SK-N-SH (cell line): Measurements from ENCODE around the gene LGALS8. TPM values are rescaled to one million over a fixed set of nuclear protein-coding genes. Genes with fewer than 3 reads are reported as not detected.

ENCODE experiments used
- CTCF ChIA-PET: fragments of 300-600, 350-600 bp; formaldehyde crosslinking; extraction: SDS; loops from one replicate; lab custom pipeline; 2021; lab: Yijun Ruan, JAX
- POLR2A ChIA-PET: fragments of 350-600 bp; sonication (Branson Sonifier 250); formaldehyde crosslinking; extraction: SDS; loops from one replicate; lab custom pipeline; 2020; ENCODE audit warnings: antibody characterized with exemption, inconsistent platforms; lab: Yijun Ruan, JAX
- DNase-seq: peaks from one replicate; pipeline ENCODE4 v3.0.0; 2012
- H2AFZ ChIP-seq: fragments of 200-600 bp; sonication (generic); 2 replicates; pipeline ENCODE4 v1.8.1; 2016; ENCODE audit warnings: antibody characterized with exemption, mild to moderate bottlenecking, low read depth
- H3F3A ChIP-seq: fragments of 200-600 bp; sonication (generic); replicated peaks from 2 replicates; pipeline ENCODE3; 2016; ENCODE audit warnings: antibody characterized with exemption, mild to moderate bottlenecking; ENCODE audit not compliant: insufficient read depth
- H3K27ac ChIP-seq, 2 experiments: fragments of 200-500 bp in 1 of 2; fragments of 200-600 bp in 1 of 2; sonication (Bioruptor generic) in 1 of 2; sonication (generic), shearing (Covaris generic) in 1 of 2; 2 replicates each; pipeline versions ENCODE4 v1.5.1 to v1.6.1; 2014 to 2016; ENCODE audit warnings: low read depth in 2 of 2, inconsistent platforms in 1 of 2, low read length in 1 of 2, mild to moderate bottlenecking in 1 of 2, mixed read lengths in 1 of 2
- H3K27me3 ChIP-seq: fragments of 200-600 bp; sonication (generic), shearing (Covaris generic); 2 replicates; pipeline ENCODE4 v1.6.1; 2016; ENCODE audit warnings: mixed run types; ENCODE audit not compliant: insufficient read depth
- H3K36me3 ChIP-seq, 2 experiments: fragments of 200-500 bp in 1 of 2; fragments of 200-600 bp in 1 of 2; sonication (Bioruptor generic) in 1 of 2; sonication (generic) in 1 of 2; replicated peaks in 1 of 2; 2 replicates each; pipeline versions ENCODE3 to v1.5.1; 2014 to 2016; ENCODE audit warnings: low read length in 1 of 2, mild to moderate bottlenecking in 1 of 2; ENCODE audit not compliant: insufficient read depth in 2 of 2, control insufficient read depth in 1 of 2
- H3K4me1 ChIP-seq, 2 experiments: fragments of 200-500 bp in 1 of 2; fragments of 200-600 bp in 1 of 2; sonication (Bioruptor generic) in 1 of 2; sonication (generic), shearing (Covaris generic) in 1 of 2; 2 replicates each; pipeline versions ENCODE4 v1.5.1 to v1.6.1; 2014 to 2016; ENCODE audit warnings: low read depth in 1 of 2, low read length in 1 of 2, mixed run types in 1 of 2; ENCODE audit not compliant: insufficient read depth in 2 of 2, control insufficient read depth in 1 of 2
- H3K4me2 ChIP-seq: fragments of 200-600 bp; sonication (generic), shearing (Covaris generic); 2 replicates; pipeline ENCODE4 v1.6.1; 2017; ENCODE audit warnings: mixed run types
- H3K4me3 ChIP-seq, 2 experiments: fragments of 200-500 bp in 1 of 2; fragments of 200-600 bp in 1 of 2; sonication (Bioruptor generic) in 1 of 2; sonication (generic), shearing (Covaris generic) in 1 of 2; 2 replicates each; pipeline versions ENCODE4 v1.5.1 to v1.8.1; 2014 to 2016; ENCODE audit warnings: low read depth in 2 of 2, inconsistent platforms in 1 of 2, low read length in 1 of 2, mild to moderate bottlenecking in 1 of 2, mixed read lengths in 1 of 2, moderate library complexity in 1 of 2
- H3K79me2 ChIP-seq: fragments of 200-600 bp; sonication (generic); 2 replicates; pipeline ENCODE4 v1.8.1; 2017; ENCODE audit warnings: mild to moderate bottlenecking; ENCODE audit not compliant: insufficient read depth
- H3K9ac ChIP-seq: fragments of 200-600 bp; sonication (generic); 2 replicates; pipeline ENCODE4 v1.6.1; 2017; ENCODE audit warnings: mixed run types
- H3K9me2 ChIP-seq: fragments of 200-600 bp; sonication (generic); 2 replicates; pipeline ENCODE4 v1.6.1; 2017; ENCODE audit warnings: mixed run types
- H3K9me3 ChIP-seq: fragments of 200-600 bp; sonication (generic); 2 replicates; pipeline ENCODE4 v1.6.1; 2017; ENCODE audit warnings: mixed run types, mild to moderate bottlenecking, moderate library complexity
- H4K20me1 ChIP-seq: fragments of 200-600 bp; sonication (generic); 2 replicates; pipeline ENCODE4 v1.6.1; 2017; ENCODE audit warnings: mild to moderate bottlenecking, mixed run types; ENCODE audit not compliant: insufficient read depth
- CHD2 ChIP-seq: fragments of 150-350 bp; IDR thresholded peaks from 2 replicates; pipeline ENCODE4 v1.6.1; 2018; ENCODE audit warnings: low read length; ENCODE audit not compliant: partially characterized antibody
- CTCF ChIP-seq: fragments of 200-600 bp; sonication (generic); IDR thresholded peaks from 2 replicates; pipeline ENCODE4 v1.6.1; 2017; ENCODE audit warnings: antibody characterized with exemption, mild to moderate bottlenecking, moderate library complexity
- EZH2phosphoT487 ChIP-seq: fragments of 200-600 bp; sonication (generic); IDR thresholded peaks from 2 replicates; pipeline ENCODE4 v1.6.1; 2017; ENCODE audit warnings: low read depth, mixed run types, mild to moderate bottlenecking, antibody characterized with exemption, moderate library complexity, borderline replicate concordance
- FOSL2 ChIP-seq: IDR thresholded peaks from 2 replicates; pipeline ENCODE4 v1.4.0; 2012; ENCODE audit warnings: low read depth, mild to moderate bottlenecking, moderate library complexity, borderline replicate concordance
- FOXJ3 ChIP-seq: sonication (generic); formaldehyde crosslinking; IDR thresholded peaks from 2 replicates; pipeline ENCODE4 v1.5.1; 2020; ENCODE audit warnings: mild to moderate bottlenecking, missing genetic modification reagents
- GABPA ChIP-seq: IDR thresholded peaks from 2 replicates; pipeline ENCODE4 v1.4.0; 2012; ENCODE audit warnings: low read depth, mild to moderate bottlenecking
- GATA2 ChIP-seq: sonication (generic); formaldehyde crosslinking; IDR thresholded peaks from 2 replicates; pipeline ENCODE4 v1.5.0; 2020; ENCODE audit warnings: mild to moderate bottlenecking, missing genetic modification reagents
- IRF3 ChIP-seq: fragments of 150-350 bp; IDR thresholded peaks from 2 replicates; pipeline ENCODE4 v1.6.1; 2016; ENCODE audit warnings: mild to moderate bottlenecking, low read depth, low read length
- JUND ChIP-seq: IDR thresholded peaks from 2 replicates; pipeline ENCODE4 v1.4.0; 2012
- MEF2A ChIP-seq: IDR thresholded peaks from 2 replicates; pipeline ENCODE4 v1.4.0; 2012; ENCODE audit warnings: low read depth, borderline replicate concordance
- MXI1 ChIP-seq: IDR thresholded peaks from 2 replicates; pipeline ENCODE4 v1.6.1; 2012; ENCODE audit warnings: mild to moderate bottlenecking, low read depth, low read length, improper control_type of control experiment
- NFIC ChIP-seq: IDR thresholded peaks from 2 replicates; pipeline ENCODE4 v1.4.0; 2012; ENCODE audit warnings: borderline replicate concordance
- RAD21 ChIP-seq: IDR thresholded peaks from 2 replicates; pipeline ENCODE4 v1.6.1; 2012; ENCODE audit warnings: mild to moderate bottlenecking, low read length
- REST ChIP-seq: IDR thresholded peaks from 2 replicates; pipeline ENCODE4 v1.6.1; 2012; ENCODE audit warnings: mild to moderate bottlenecking, low read depth, low read length, moderate library complexity
- RXRA ChIP-seq: IDR thresholded peaks from 2 replicates; pipeline ENCODE4 v1.4.0; 2012; ENCODE audit warnings: low read depth, mild to moderate bottlenecking, borderline replicate concordance
- SIN3A ChIP-seq: IDR thresholded peaks from 2 replicates; pipeline ENCODE4 v1.6.1; 2012; ENCODE audit warnings: low read depth, mild to moderate bottlenecking, low read length, moderate library complexity, borderline replicate concordance
- TCF12 ChIP-seq: IDR thresholded peaks from 2 replicates; pipeline ENCODE4 v1.4.0; 2012
- TEAD4 ChIP-seq: IDR thresholded peaks from 2 replicates; pipeline ENCODE4 v1.4.0; 2012; ENCODE audit warnings: mild to moderate bottlenecking, borderline replicate concordance; ENCODE audit not compliant: insufficient read depth
- USF2 ChIP-seq: fragments of 150-350 bp; IDR thresholded peaks from 2 replicates; pipeline ENCODE4 v1.6.1; 2017; ENCODE audit warnings: antibody characterized with exemption, low read length, low read depth, borderline replicate concordance
- YY1 ChIP-seq: IDR thresholded peaks from 2 replicates; pipeline ENCODE4 v1.4.0; 2012; ENCODE audit warnings: low read depth, mild to moderate bottlenecking
- WGBS: methylation state at CpG from one replicate; pipeline ENCODE4 v1.1.6; 2017; ENCODE audit warnings: low lambda C conversion rate; 5-methylcytosine and 5-hydroxymethylcytosine counted together
- polyA plus RNA-seq, 3 experiments: library from polyadenylated mRNA; depleted of rRNA; stranded (reverse); fragments of >200 nt; gene quantifications; 2 replicates each; pipeline ENCODE4 v1.2.3, GENCODE V29; 2012

The LGALS8 gene
- polyA plus RNA-seq, 1 of the 3 experiments (the other 2 are of a cell fraction), result 18.9 TPM

- POLR2A ChIA-PET, result no interaction called here
- no peak overlapping the region for H2AFZ ChIP-seq
- no peak overlapping the region for H3K9ac ChIP-seq
- TF ChIP-seq TEAD4 (peak; percentile 62; the same call in 1 of the 2 replicates), USF2 (no peak), MXI1 (no peak), NFIC (peak; percentile 83), CTCF (no peak), TCF12 (0 out of 2 replicates have a peak, but pooled peaks have one; percentile 21)
- H3K9me2 ChIP-seq, result no peaks in the 10 kb centered on the region
- no peaks in the 10 kb centered on the region for H3F3A ChIP-seq
- H3K79me2 ChIP-seq, result no peaks in the 10 kb centered on the region
- DNase-seq, result peak; percentile 40
- H3K4me2 ChIP-seq, result no peak overlapping the region
- WGBS, result 57% methylated on average over 5 of the region's 5 CpGs
- CTCF ChIA-PET, result interaction anchor here (1.0 to 1.3 kb wide), 3 partner anchors 11 to 398 kb away, joined by 3 to 4 read pairs (median 3); no protein-coding TSS in a partner anchor
- H3K27ac ChIP-seq, result peak overlapping the region in 1 of 2 experiments; percentile 13; a peak in 1 of 4 replicates
- H3K4me1 ChIP-seq, result peaks cover 3 to 6% of the 10 kb centered on the region in 2 experiments; a peak in 3 of 4 replicates
- no peak overlapping the region for H3K4me3 ChIP-seq
- no peaks in the 10 kb centered on the region for H4K20me1 ChIP-seq
- H3K27me3 ChIP-seq, result no peaks in the 10 kb centered on the region
- no peaks in the 10 kb centered on the region for H3K36me3 ChIP-seq
- H3K9me3 ChIP-seq, result no peaks in the 10 kb centered on the region
Observed at GRCh38 chr1:236507022-236507700, 16.6 kb upstream of the LGALS8 start.

- no peaks in the 10 kb centered on the region for H4K20me1 ChIP-seq
- no peaks in the 10 kb centered on the region for H3K79me2 ChIP-seq
- H3K4me3 ChIP-seq, result no peak overlapping the region
- 72% methylated on average over 6 of the region's 6 CpGs for WGBS
- H3K9me2 ChIP-seq, result no peaks in the 10 kb centered on the region
- H3K9me3 ChIP-seq, result no peaks in the 10 kb centered on the region
- no peak overlapping the region for H2AFZ ChIP-seq
- no peaks in the 10 kb centered on the region for H3K36me3 ChIP-seq
- no peak overlapping the region for H3K9ac ChIP-seq
- H3K27ac ChIP-seq, result no peak overlapping the region
- H3K4me2 ChIP-seq, result no peak overlapping the region
- CTCF ChIA-PET, result interaction anchor here (1.3 kb wide), 1 partner anchor 400 kb away, joined by 3 read pairs; no protein-coding TSS in a partner anchor
- DNase-seq, result no peak
- POLR2A ChIA-PET, result no interaction called here
- H3K4me1 ChIP-seq, result peaks cover 0 to 3% of the 10 kb centered on the region in 2 experiments; a peak in 2 of 4 replicates
- H3F3A ChIP-seq, result no peaks in the 10 kb centered on the region
- H3K27me3 ChIP-seq, result no peaks in the 10 kb centered on the region
- TF ChIP-seq FOSL2 (no peak), REST (no peak), CHD2 (no peak), FOXJ3 (CRISPR knock-in tag) (no peak), GABPA (no peak), EZH2phosphoT487 (no peak), RAD21 (no peak), IRF3 (no peak), MXI1 (no peak), SIN3A (no peak), GATA2 (no peak), RXRA (no peak), JUND (no peak), YY1 (no peak), MEF2A (no peak)
Observed at GRCh38 chr1:236508593-236509027, 15.2 kb upstream of the LGALS8 start.
